ENCODE measurements around the gene SLC6A3. TPM values are rescaled to one million over a fixed set of nuclear protein-coding genes. Genes with fewer than 3 reads are reported as not detected.

SLC6A3 gene
- total RNA-seq, 1 donor from 2014 or later = not detected

DNA sequence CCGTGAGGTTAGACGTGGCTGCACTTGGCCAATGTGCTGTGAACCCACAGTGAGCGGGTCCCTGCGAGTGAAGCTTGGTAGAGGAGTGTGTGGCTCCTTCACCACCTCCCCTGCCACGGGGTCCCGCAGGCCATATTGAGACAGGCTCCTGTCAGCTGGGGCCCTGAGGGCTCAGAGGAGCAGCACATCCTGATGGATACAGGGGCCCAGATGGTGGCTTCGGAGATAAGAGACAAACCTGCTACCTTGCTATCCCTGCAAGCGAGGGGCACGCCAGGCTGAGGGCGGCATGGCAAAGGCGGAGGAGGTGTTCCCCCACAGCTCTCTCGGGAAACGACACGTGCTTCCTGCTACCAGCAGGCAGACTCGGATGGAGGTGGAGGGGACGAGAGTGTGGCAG, 33.1 kb downstream of the SLC6A3 start:
- Mint-ChIP-seq H3K27me3 (ENCODE audit: low read depth) (peaks cover 23% of the 10 kb centered on the region), H3K9me3 (ENCODE audit: low read depth) (peaks cover 4% of the 10 kb centered on the region), H3K4me3 (ENCODE audit: unreplicated experiment) (no peak overlapping the region), H3K4me1 (ENCODE audit: low read depth) (no peaks in the 10 kb centered on the region), H3K36me3 (ENCODE audit: low read depth) (no peaks in the 10 kb centered on the region), H3K27ac (ENCODE audit: unreplicated experiment) (no peak overlapping the region)
- peak; percentile 87 for DNase-seq (ENCODE audit: low spot score)
- TF ChIP-seq CTCF (IDR thresholded peaks at IDR 0.05) = no peak

GRCh38 chr5:1411099-1411498, 34.1 kb downstream of the SLC6A3 start:
- Mint-ChIP-seq H3K9me3 (ENCODE audit: low read depth) (no peaks in the 10 kb centered on the region), H3K27me3 (ENCODE audit: low read depth) (peaks cover 31% of the 10 kb centered on the region)

GRCh38 chr5:1410156-1411014, 34.9 kb downstream of the SLC6A3 start:
- DNase-seq (ENCODE audit: low spot score) = peak; percentile 85
- H3K27me3 Mint-ChIP-seq (ENCODE audit: low read depth) = peaks cover 34% of the 10 kb centered on the region
- no peak overlapping the region for H3K27ac Mint-ChIP-seq (ENCODE audit: unreplicated experiment)
- no peak for TF ChIP-seq CTCF (IDR thresholded peaks at IDR 0.05)
- H3K36me3 Mint-ChIP-seq (ENCODE audit: low read depth) = no peaks in the 10 kb centered on the region
- no peak overlapping the region for H3K4me3 Mint-ChIP-seq (ENCODE audit: unreplicated experiment)
- no peaks in the 10 kb centered on the region for H3K9me3 Mint-ChIP-seq (ENCODE audit: low read depth)
- no peaks in the 10 kb centered on the region for H3K4me1 Mint-ChIP-seq (ENCODE audit: low read depth)

More at GRCh38 chr5:1411099-1411498, 34.1 kb downstream of the SLC6A3 start:
- Mint-ChIP-seq H3K4me1 (ENCODE audit: low read depth) (no peaks in the 10 kb centered on the region), H3K4me3 (ENCODE audit: unreplicated experiment) (no peak overlapping the region), H3K27ac (ENCODE audit: unreplicated experiment) (no peak overlapping the region), H3K36me3 (ENCODE audit: low read depth) (no peaks in the 10 kb centered on the region)
- DNase-seq (ENCODE audit: low spot score) = peak; percentile 90
- TF ChIP-seq CTCF (IDR thresholded peaks at IDR 0.05) = no peak

DNA sequence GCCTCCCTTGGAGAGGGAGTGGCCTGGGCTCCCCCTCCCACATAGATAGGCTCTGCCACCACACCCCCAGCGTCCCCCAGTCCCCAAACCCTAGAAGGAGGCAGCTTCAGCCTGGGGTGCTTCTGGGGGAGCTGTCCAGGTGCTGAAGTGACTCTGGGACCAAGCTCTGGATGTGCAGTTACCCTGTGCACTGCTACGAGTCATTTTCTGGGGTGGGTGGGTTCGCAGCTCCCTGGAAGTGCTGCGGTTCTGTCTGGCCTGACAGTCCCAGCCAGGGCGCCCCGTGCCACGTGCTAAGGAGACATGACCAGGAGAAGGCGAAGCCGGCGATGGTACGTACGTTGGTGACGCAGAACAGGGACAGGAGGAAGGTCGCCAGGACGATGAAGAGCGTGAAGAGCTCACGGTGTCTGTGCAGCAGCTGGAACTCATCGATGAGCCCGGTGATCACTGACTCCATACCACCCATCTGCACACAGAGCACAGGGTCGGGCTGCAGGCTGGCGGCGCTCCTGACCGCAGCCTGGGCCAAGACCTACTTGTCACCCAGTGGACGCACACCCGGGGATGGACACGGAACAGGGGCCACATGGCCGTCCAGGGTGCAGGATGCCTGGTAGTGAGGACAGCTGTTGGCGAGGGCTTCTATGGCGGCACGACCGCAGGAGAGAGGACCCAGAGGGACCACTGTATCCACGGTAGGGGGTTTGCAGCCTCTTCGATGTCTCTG, 35.7 kb downstream of the SLC6A3 start:
- peaks cover 39% of the 10 kb centered on the region for H3K27me3 Mint-ChIP-seq (ENCODE audit: low read depth)
- peak; percentile 95 for DNase-seq (ENCODE audit: low spot score)
- no peak overlapping the region for H3K27ac Mint-ChIP-seq (ENCODE audit: unreplicated experiment)
- no peaks in the 10 kb centered on the region for H3K36me3 Mint-ChIP-seq (ENCODE audit: low read depth)
- no peaks in the 10 kb centered on the region for H3K4me1 Mint-ChIP-seq (ENCODE audit: low read depth)
- no peak overlapping the region for H3K4me3 Mint-ChIP-seq (ENCODE audit: unreplicated experiment)
- no peak for TF ChIP-seq CTCF (IDR thresholded peaks at IDR 0.05)
- H3K9me3 Mint-ChIP-seq (ENCODE audit: low read depth) = no peaks in the 10 kb centered on the region

All from chondrocyte (in vitro differentiated cells).